K562 (cell line): Measurements from ENCODE around the gene MAGI2. TPM values are rescaled to one million over a fixed set of nuclear protein-coding genes. Genes with fewer than 3 reads are reported as not detected.

Experiments
- ATAC-seq: fragments of 200-7000 bp; cut with Tn5 transposase; 3 replicates; pipeline ENCODE4 v1.9.1; 2020; ENCODE audit warnings: moderate library complexity
- BruUV-seq: library from RNA; stranded (reverse); fragments of 400-500 nt; replicated peaks from 2 replicates; lab custom pipeline; 2021; lab: Mats Ljungman, UMichigan
- CTCF ChIA-PET: fragments of 300-600 bp; formaldehyde crosslinking; extraction: SDS; loops from one replicate; lab custom pipeline; 2021; ENCODE audit warnings: low intra/inter-chr PET ratio; lab: Yijun Ruan, JAX
- POLR2A ChIA-PET: fragments of 300-600, 350-650 bp; sonication (Branson Sonifier 250); formaldehyde crosslinking; extraction: SDS; loops from one replicate; lab custom pipeline; 2021; ENCODE audit warnings: antibody characterized with exemption, inconsistent platforms; lab: Yijun Ruan, JAX
- DNase-seq, 4 experiments: peaks; one replicate each; pipeline versions ENCODE4 v3.0.0 to v3.0.0-alpha.2; 2011 to 2018; ENCODE audit warnings: low spot score in 3 of 4, mixed read lengths in 3 of 4; ENCODE audit errors: extremely low read depth in 1 of 4
- FAIRE-seq: peaks from 2 replicates; lab custom pipeline; 2011; peaks lifted over from hg19 to GRCh38; lab: Jason Lieb, UNC
- H2AFZ ChIP-seq: 2 replicates; pipeline ENCODE4 v1.6.0; 2011; ENCODE audit warnings: low read depth, low read length, control low read depth, inconsistent platforms
- H3K27ac ChIP-seq: fragments of 200-600 bp; 3 replicates; pipeline ENCODE4 v1.8.0; 2011; ENCODE audit warnings: low read depth, mild to moderate bottlenecking, control low read depth, inconsistent platforms, low read length, moderate library complexity, mixed read lengths; ENCODE audit errors: extremely low read depth
- H3K27me3 ChIP-seq, 2 experiments: fragments of 300-600 bp in 1 of 2; 2 replicates in 1 of 2; 3 replicates in 1 of 2; pipeline versions ENCODE4 v1.6.0 to v1.8.0; 2011; ENCODE audit warnings: inconsistent platforms in 2 of 2, low read length in 2 of 2, mild to moderate bottlenecking in 1 of 2, mixed read lengths in 1 of 2, moderate library complexity in 1 of 2; ENCODE audit not compliant: control insufficient read depth in 2 of 2, insufficient read depth in 2 of 2
- H3K36me3 ChIP-seq: fragments of 300-600 bp; 3 replicates; pipeline ENCODE4 v1.8.0; 2011; ENCODE audit warnings: mild to moderate bottlenecking, low read length, inconsistent platforms; ENCODE audit not compliant: control insufficient read depth, insufficient read depth
- H3K4me1 ChIP-seq, 2 experiments: fragments of 200-600 bp in 1 of 2; replicated peaks in 1 of 2; 2 replicates in 1 of 2; 3 replicates in 1 of 2; pipeline versions ENCODE4 v1.5.1 to v1.8.0; 2011; ENCODE audit warnings: inconsistent platforms in 2 of 2, low read length in 2 of 2, mild to moderate bottlenecking in 1 of 2, mixed read lengths in 1 of 2, moderate library complexity in 1 of 2; ENCODE audit not compliant: control insufficient read depth in 2 of 2, insufficient read depth in 2 of 2
- H3K4me2 ChIP-seq: 2 replicates; pipeline ENCODE4 v1.6.1; 2011; ENCODE audit warnings: low read length, control low read depth, inconsistent platforms, mixed read lengths; ENCODE audit not compliant: insufficient read depth
- H3K4me3 ChIP-seq: fragments of 200-600 bp; sonication (generic), shearing (Covaris generic); 2 replicates; pipeline ENCODE4 v1.5.1; 2016; ENCODE audit warnings: control low read depth, inconsistent platforms
- H3K79me2 ChIP-seq: fragments of 200-600 bp; 3 replicates; pipeline ENCODE4 v1.8.0; 2011; ENCODE audit warnings: low read length, inconsistent platforms; ENCODE audit not compliant: control insufficient read depth, insufficient read depth
- H3K9ac ChIP-seq, 2 experiments: 2 replicates each; pipeline versions ENCODE4 v1.6.0 to v1.6.1; 2011; ENCODE audit warnings: low read depth in 2 of 2, low read length in 2 of 2, control low read depth in 1 of 2, inconsistent platforms in 1 of 2, mild to moderate bottlenecking in 1 of 2, mixed read lengths in 1 of 2; ENCODE audit not compliant: insufficient read depth in 1 of 2
- H3K9me1 ChIP-seq: one replicate; pipeline ENCODE4 v1.6.0; 2011; ENCODE audit warnings: inconsistent platforms, mild to moderate bottlenecking, low read length, moderate library complexity; ENCODE audit not compliant: control insufficient read depth, insufficient read depth
- H3K9me3 ChIP-seq: replicated peaks from 2 replicates; pipeline ENCODE4 v1.5.1; 2011; ENCODE audit warnings: low read depth, low read length, inconsistent platforms; ENCODE audit not compliant: control insufficient read depth, insufficient read depth
- H4K20me1 ChIP-seq: replicated peaks from 2 replicates; pipeline ENCODE4 v1.6.1; 2011; ENCODE audit warnings: low read length, inconsistent platforms, mixed read lengths; ENCODE audit not compliant: control insufficient read depth, insufficient read depth
- HCFC1 ChIP-seq: IDR thresholded peaks from 2 replicates; pipeline ENCODE4 v1.6.1; 2012; ENCODE audit warnings: low read depth, low read length, improper control_type of control experiment
- NFATC3 ChIP-seq: fragments of 450-650 bp; IDR thresholded peaks from 2 replicates; pipeline ENCODE4 v1.6.1; 2017; ENCODE audit warnings: mild to moderate bottlenecking
- NRF1 ChIP-seq, 2 experiments: fragments of 450-650 bp; IDR thresholded peaks in 1 of 2; conservative IDR thresholded peaks in 1 of 2; 2 replicates each; pipeline ENCODE4 v1.6.1; 2014; ENCODE audit warnings: mild to moderate bottlenecking in 2 of 2
- PTTG1 ChIP-seq: fragments of 450-650 bp; IDR thresholded peaks from 2 replicates; pipeline ENCODE4 v1.6.1; 2016; ENCODE audit warnings: low read depth, mild to moderate bottlenecking, missing genetic modification characterization, missing compliant biosample characterization
- ZNF232 ChIP-seq: sonication (generic); formaldehyde crosslinking; IDR thresholded peaks from 2 replicates; pipeline ENCODE4 v1.8.0; 2022; ENCODE audit warnings: mild to moderate bottlenecking, missing genetic modification reagents
- WGBS: fragments of 100-300 bp; shearing (Covaris generic); methylation state at CpG from one replicate; pipeline ENCODE4 v1.1.6; 2016; ENCODE audit warnings: low coverage, mixed read lengths; ENCODE audit not compliant: insufficient coverage; ENCODE audit errors: missing lambda C conversion rate; 5-methylcytosine and 5-hydroxymethylcytosine counted together
- in situ Hi-C: fragments of 300-500 bp; cut with MboI; formaldehyde crosslinking; loops from 4 replicates; pipeline ENCODE4 v1.15.0; 2018; ENCODE audit warnings: inconsistent platforms, mixed read lengths
- intact Hi-C: fragments of 100-400 bp; cut with micrococcal nuclease; formaldehyde crosslinking; loops from 2 replicates; pipeline ENCODE4 v1.14.2; 2022
- polyA plus RNA-seq, 8 experiments: library from polyadenylated mRNA; depleted of rRNA in 4 of 8; stranded (reverse) in 5 of 8; unstranded in 3 of 8; fragments of >200 nt; fragmentation: Nextera tagmentation in 2 of 8; fragmentation: Illumina TruSeq in 1 of 8; extraction: Ambion mirVana in 2 of 8; extraction: Trizol in 1 of 8; gene quantifications; 2 replicates each; pipeline versions ENCODE4 v1.2.1 to v1.2.3, GENCODE V29; 2011 to 2014; ENCODE audit warnings: inconsistent platforms in 1 of 8, missing spikeins in 1 of 8
- total RNA-seq, 7 experiments: library from RNA; depleted of rRNA in 6 of 7; stranded (reverse); fragments of >200 nt in 6 of 7; fragmentation: Illumina TruSeq in 2 of 7; extraction: Trizol in 2 of 7; gene quantifications; 2 replicates each; pipeline versions ENCODE4 v1.2.1 to v1.2.3, GENCODE V29; 2011 to 2021; ENCODE audit warnings: low replicate concordance in 1 of 7
- TF ChIP-seq, protein P1 (sequence below), 2 experiments: IDR thresholded peaks in 1 of 2; conservative IDR thresholded peaks in 1 of 2; 2 replicates each; pipeline ENCODE4 v1.6.1; 2016; ENCODE audit warnings: low read depth in 2 of 2, mild to moderate bottlenecking in 1 of 2, missing compliant biosample characterization in 1 of 2, missing genetic modification characterization in 1 of 2, moderate library complexity in 1 of 2

Gene MAGI2
- total and polyA plus RNA-seq, 9 of the 15 experiments (the other 6 are each of a cell fraction or from before 2014, with no cell fraction given): 0.27 to 1.4 (median 0.70) TPM

DNA sequence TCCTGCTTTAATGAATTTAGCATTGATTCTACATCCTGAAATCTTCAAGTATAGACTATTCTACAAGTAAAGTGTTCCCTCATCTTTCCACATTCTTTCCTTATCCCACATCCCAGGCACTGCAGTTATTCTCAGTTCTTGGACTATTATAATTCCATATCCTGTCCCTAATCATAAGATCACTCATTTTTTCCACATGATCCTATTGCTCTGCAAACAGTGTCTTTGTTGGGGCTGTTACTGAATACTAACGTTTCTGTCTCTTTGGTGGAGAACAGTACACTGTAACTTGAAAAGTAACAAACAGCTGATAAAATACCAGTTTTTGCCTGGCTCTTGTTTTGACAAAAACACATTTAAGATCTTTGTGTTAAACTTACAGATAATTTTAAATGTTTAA is 769.9 kb downstream of the MAGI2 start (continued):
- TF ChIP-seq, protein P1, sequence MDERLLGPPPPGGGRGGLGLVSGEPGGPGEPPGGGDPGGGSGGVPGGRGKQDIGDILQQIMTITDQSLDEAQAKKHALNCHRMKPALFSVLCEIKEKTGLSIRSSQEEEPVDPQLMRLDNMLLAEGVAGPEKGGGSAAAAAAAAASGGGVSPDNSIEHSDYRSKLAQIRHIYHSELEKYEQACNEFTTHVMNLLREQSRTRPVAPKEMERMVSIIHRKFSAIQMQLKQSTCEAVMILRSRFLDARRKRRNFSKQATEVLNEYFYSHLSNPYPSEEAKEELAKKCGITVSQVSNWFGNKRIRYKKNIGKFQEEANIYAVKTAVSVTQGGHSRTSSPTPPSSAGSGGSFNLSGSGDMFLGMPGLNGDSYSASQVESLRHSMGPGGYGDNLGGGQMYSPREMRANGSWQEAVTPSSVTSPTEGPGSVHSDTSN (CRISPR knock-in tag; IDR thresholded peaks at IDR 0.05; ENCODE audit: low read depth): no peak
- TF ChIP-seq, protein P1 (tag; conservative IDR thresholded peaks at IDR 0.05; ENCODE audit: low read depth): no peak
- TF ChIP-seq NFATC3: no peak
- TF ChIP-seq NRF1 (conservative IDR thresholded peaks at IDR 0.05 in 1 of 2, IDR thresholded peaks at IDR 0.05 in 1 of 2): no peak
- TF ChIP-seq HCFC1: no peak

GRCh38 chr7:78679112-78679876 is 774.2 kb downstream of the MAGI2 start:
- intact Hi-C loops (no loop called here), in situ Hi-C loops (no loop called here)
- Histone ChIP-seq H3K4me3 (no peak overlapping the region), H3K27ac (no peak overlapping the region), H3K27me3 (no peaks in the 10 kb centered on the region), H3K79me2 (no peaks in the 10 kb centered on the region), H3K9me3 (no peaks in the 10 kb centered on the region), H3K4me2 (no peak overlapping the region), H4K20me1 (no peaks in the 10 kb centered on the region), H3K9me1 (no peaks in the 10 kb centered on the region), H2AFZ (no peak overlapping the region), H3K36me3 (no peaks in the 10 kb centered on the region), H3K4me1 (no peaks in the 10 kb centered on the region), H3K9ac (no peak overlapping the region)
- ChIA-PET POLR2A (no interaction called here), CTCF (no interaction called here)
- FAIRE-seq (no peak), DNase-seq (no peak), ATAC-seq (no peak)
- no peak for TF ChIP-seq PTTG1 (tag)
- no peak for TF ChIP-seq ZNF232 (CRISPR knock-in tag)
- 0% methylated on average over 6 of the region's 6 CpGs for WGBS
- BruUV-seq: no TSS peak
